Neural progenitor cell (in vitro differentiated cells): Measurements from ENCODE around the gene CCR4.

ENCODE experiments used
- CTCF ChIP-seq: fragments of 200-600 bp; sonication (generic); IDR thresholded peaks from 2 replicates; pipeline ENCODE4 v1.5.1; 2017; ENCODE audit warnings: antibody characterized with exemption, mild to moderate bottlenecking
- EZH2phosphoT487 ChIP-seq: fragments of 200-600 bp; sonication (generic); IDR thresholded peaks from 2 replicates; pipeline ENCODE4 v1.6.1; 2017; ENCODE audit warnings: antibody characterized with exemption

- no peak for TF ChIP-seq CTCF
- no peak for TF ChIP-seq EZH2phosphoT487
These were observed 37.7 kb downstream of the CCR4 start for GRCh38 chr3:32989171-32989570.
